ENCODE data around the gene ZNF679. TPM values are rescaled to one million over a fixed set of nuclear protein-coding genes. Genes with fewer than 3 reads are reported as not detected.
A peak's percentile ranks its signal among the peaks of the same experiment; 100 is the strongest.
"Not testable (repeated sequence)": the region's sequence is repeated elsewhere in the genome, so short reads cannot be mapped to it uniquely, and the experiment has no call there.

The ZNF679 gene
- total RNA-seq, 1 donor from 2014 or later = not detected

DNA sequence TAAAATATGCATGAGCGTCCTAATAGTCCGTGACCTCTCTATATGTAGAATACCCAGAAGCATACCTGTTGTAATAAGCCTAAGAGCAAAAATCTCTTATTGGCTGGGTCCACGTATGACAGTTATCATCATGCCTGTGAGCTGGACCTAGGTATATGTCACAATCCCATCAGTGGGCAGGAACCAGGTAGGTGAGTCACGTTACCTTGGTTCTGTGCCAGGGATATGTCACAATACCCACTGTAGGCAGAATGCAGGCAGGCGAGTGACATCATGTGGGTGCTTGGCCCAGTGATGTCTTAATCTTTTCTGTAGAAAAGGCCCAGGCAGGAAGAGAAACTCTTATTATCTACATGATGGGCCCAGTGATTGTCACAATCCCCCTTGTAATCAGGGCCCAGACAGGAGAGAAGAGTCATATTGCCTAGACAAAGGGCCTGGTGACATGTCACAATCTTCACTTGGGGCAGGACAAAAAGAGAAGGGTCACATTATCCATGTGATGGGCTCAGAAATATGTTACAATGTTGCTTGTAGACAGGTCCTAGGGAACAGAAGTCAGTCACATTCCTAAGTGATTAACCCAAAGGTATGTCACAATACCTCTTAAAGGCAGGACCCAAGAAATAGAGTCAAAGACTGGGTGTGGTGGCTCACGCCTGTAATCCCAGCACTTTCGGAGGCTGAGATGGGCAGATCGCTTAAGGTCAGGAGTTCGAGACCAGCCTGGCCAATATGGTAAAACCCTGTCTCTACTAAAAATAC is 72.5 kb downstream of the ZNF679 start:
- no peak for ATAC-seq
- no peak for DNase-seq (ENCODE audit: missing footprints)
- intact Hi-C loops (cut with DNase I) = no loop called here

DNA sequence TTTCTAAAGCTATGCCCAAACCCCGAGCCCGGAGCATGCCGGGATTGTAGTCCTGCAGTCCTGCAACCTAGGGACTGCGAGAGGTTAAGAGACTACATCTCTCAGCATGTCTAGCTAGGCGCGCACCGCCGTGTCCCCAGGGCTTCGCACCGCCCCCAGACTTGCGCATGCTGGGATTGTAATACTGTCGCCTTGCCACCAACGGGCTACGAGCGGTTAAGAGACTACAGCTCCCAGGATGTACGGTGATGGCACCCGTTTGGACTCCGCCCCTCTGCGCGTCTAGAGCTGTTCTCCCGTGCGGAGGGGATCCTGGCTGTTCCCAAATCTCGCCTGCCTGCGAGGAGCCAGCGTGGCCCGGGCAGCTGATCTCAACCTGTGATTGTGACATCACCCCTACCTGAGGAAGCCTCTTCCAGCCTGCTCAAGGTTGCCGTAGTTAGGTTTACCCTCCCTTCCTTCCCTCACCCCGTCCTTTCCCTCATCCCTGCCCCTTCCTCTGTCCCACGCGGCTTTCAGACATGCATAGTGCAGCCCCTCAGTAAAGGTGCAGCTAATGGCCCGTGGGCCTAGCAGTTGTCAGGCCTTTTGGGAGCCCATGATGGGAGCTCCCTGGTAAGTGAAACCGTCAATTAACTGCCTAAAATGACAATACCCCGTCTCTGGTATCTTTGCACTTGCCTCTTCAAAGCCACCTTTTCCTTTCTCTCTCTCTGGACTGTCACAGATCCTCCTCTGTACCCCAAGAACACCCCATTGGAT is 79.2 kb downstream of the ZNF679 start:
- ATAC-seq (peak; percentile 99), DNase-seq (ENCODE audit: missing footprints) (peak; percentile 97)
- intact Hi-C loops (cut with DNase I) = loop anchor here (5.0 kb wide), 1 partner anchor 260 kb away; no protein-coding TSS in a partner anchor

DNA sequence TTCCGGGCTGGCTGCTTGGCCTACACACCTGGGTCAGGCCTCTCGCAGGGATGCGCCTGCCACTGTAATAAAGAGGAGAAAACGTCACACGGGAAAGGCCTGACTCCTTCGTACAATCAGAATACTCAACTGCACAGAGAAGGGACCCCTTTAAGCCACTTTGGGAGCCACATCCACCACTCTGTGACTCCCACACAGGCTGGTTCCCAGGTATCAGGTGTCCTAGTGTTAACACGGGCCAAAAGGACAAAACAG is 79.7 kb downstream of the ZNF679 start:
- intact Hi-C loops (cut with DNase I) = loop anchor here (5.0 kb wide), 1 partner anchor 259 kb away; no protein-coding TSS in a partner anchor
- ATAC-seq (no peak), DNase-seq (ENCODE audit: missing footprints) (no peak)

DNA sequence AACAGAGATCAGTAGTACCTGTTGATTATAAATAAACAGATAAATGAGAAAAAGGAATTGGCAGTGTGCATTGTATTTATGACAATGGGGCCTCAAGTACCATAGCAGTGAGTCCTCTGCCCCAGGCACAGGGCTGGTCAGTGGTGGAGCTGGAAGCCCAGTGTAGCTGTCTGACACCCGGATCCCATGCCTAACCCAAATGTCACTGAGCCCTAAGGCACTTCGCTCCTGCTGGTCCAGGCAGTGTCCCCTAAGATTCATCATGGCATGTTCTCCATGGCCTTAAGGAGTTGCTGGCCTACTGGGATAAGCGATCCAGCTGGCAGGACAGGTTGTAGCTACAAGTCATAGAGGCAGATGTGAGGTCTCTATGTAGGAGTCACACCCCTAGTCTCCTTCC is 82.2 kb downstream of the ZNF679 start:
- no peak for ATAC-seq
- no peak for DNase-seq (ENCODE audit: missing footprints)
- intact Hi-C loops (cut with DNase I) = loop anchor here (10.0 kb wide), 2 partner anchors 314 to 386 kb away; no protein-coding TSS in a partner anchor

DNA sequence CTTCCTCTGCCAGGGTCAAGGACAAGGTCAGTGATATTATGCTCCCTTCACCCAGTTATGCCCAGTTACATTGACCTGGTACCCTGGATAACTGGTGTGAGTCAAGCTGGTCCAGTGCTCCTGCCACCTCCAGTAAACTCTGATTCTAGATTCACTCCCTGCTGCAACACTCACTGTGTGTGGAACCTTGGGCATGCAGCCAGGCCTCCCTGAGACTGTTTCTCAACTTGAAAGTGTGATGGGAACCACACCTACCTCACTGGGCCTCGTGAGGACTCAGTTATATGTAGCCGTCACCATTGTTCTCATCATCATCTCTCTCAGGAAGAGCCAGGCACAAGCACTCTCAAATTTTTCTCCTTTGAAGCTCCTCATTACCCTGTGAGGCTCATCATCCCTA is 84.6 kb downstream of the ZNF679 start:
- intact Hi-C loops (cut with DNase I) = loop anchor here (10.0 kb wide), 2 partner anchors 312 to 388 kb away; no protein-coding TSS in a partner anchor
- no peak for ATAC-seq
- no peak for DNase-seq (ENCODE audit: missing footprints)

DNA sequence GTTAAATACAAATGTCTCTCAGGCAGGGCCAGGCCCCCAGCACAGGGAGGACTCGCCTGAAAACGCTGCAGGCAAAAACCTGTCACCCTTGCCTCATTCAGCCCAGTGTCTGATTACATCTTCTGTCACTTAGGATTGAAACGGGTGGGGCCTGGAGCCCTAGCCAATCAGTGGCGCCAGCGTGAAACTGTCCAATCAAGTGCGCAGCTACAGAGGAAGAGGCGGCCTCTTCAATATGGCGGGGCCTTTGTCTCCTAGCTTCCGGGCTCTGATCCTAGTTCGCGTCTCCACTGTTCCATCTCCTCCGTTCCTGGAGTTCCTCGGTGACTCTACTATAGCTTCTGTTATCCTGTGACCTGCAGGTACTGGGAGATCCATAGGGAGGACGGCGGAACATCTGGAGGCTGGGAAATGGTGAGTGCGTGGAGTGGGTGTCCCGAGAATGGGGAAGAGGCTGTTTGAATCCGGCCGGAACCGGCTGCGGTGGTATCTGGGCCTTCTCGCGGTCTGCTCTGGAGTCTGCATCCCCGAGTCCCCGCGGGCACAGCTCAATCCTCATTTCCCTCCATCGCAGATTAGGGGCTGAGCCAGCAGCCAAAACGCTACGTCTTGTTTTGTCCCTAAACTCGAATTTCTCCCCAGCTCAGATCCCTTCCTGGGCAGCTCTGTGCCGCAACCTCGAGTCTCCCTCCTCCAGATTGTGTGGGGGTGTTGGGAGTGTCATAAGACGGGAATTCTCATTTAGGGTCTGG is 85.6 kb downstream of the ZNF679 start, which contains the start of gene ZNF736:
Gene ZNF736 (plus strand): TSS at position 222 of the 752 bp plus-strand sequence. CDS start 190 bp downstream, at position 412.
- ATAC-seq = peak; percentile 99
- DNase-seq (ENCODE audit: missing footprints) = peak; percentile 91
- intact Hi-C loops (cut with DNase I) = loop anchor here (10.0 kb wide), 2 partner anchors 311 to 389 kb away; no protein-coding TSS in a partner anchor

DNA sequence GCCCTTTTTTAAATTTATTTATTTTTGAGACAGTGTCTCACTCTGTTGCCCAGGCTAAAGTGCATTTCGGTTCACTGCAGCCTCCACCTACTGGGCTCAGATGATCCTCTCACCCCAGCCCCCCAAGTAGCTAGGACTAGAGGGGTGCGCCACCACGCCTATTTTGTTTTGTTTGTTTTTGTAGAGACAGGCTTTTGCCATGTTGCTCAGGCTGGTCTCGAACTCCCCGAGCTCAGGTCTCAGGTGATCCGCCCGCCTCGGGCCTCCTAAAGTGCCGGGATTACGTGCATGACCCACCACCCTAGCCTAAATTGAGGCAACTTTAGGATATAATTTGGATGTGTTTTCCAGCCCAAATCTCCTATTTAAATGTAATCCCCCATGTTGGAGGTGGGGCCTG is 86.3 kb downstream of the ZNF679 start:
- ATAC-seq (no peak), DNase-seq (ENCODE audit: missing footprints) (no peak)
- intact Hi-C loops (cut with DNase I) = loop anchor here (10.0 kb wide), 2 partner anchors 310 to 390 kb away; no protein-coding TSS in a partner anchor

DNA sequence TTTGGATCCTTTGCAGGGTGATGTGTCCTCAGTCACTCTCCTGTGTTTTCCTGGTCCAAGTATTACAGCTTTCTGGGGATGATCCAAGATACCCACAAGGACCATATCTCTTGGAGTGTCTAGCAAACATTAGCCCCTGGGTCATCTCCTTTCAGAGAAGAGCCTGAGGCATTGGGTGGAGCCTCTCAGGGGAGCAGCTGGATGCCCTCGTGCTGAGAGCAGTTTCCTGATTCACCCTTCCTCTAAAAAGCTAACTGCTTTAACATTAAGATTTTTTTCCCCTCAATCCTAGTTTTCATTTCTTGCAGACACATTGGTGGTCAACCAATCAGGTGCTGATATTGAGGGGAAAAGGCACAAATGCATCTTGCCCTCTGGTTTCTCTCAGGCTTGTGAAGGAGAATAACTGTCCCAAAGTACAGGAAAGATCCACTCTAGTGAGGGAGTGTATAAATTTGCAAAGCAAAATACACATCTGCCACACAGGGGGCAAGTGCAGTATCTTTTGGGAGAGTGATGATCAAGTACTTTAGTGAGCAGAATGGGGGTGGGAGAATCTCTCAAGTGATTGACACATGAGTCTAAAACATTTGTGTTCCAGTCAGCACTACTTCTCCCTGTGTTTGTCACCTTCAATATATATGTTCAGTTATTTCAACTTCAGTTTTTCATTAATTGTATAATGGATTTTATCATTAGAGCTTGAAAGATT is 87.9 kb downstream of the ZNF679 start:
- DNase-seq (ENCODE audit: missing footprints); ATAC-seq: not testable (repeated sequence)
- intact Hi-C loops (cut with DNase I) = loop anchor here (10.0 kb wide), 2 partner anchors 309 to 391 kb away; no protein-coding TSS in a partner anchor

Other genes starting within 250 kb of the ZNF679 start
- not detected for gene ZNF722, start 229.6 kb upstream of the ZNF679 start, total RNA-seq
- gene ZNF727, start 183.0 kb upstream of the ZNF679 start, total RNA-seq = 1.6 TPM
- gene ZNF735, start 21.3 kb upstream of the ZNF679 start, total RNA-seq = not detected
- gene ZNF736, start 85.5 kb downstream of the ZNF679 start, total RNA-seq = 3.4 TPM